Uterus (tissue), 4 donors: ENCODE results near the gene FAM120B. TPM values are rescaled to one million over a fixed set of nuclear protein-coding genes. Genes with fewer than 3 reads are reported as not detected.

Source experiments
- DNase-seq, 2 donors: peaks; one replicate each; pipeline ENCODE4 v3.0.0-alpha.2; 2019 to 2020
- H3K27ac ChIP-seq, 2 donors: fragments of 200-600 bp; sonication (generic); 1 replicate in 1 of 2; 2 replicates in 1 of 2; pipeline ENCODE4 v1.5.1; 2016 to 2018
- H3K27me3 ChIP-seq, 2 donors: fragments of 200-600 bp; sonication (generic); one replicate each; pipeline ENCODE4 v1.5.1; 2018 to 2019; ENCODE audit warnings: control low read depth in 1 of 2
- H3K36me3 ChIP-seq, 2 donors: fragments of 200-600 bp; sonication (generic); one replicate each; pipeline ENCODE4 v1.5.1; 2019; ENCODE audit warnings: control low read depth in 1 of 2
- H3K4me1 ChIP-seq, 2 donors: fragments of 200-600 bp; sonication (generic); one replicate each; pipeline ENCODE4 v1.5.1; 2018 to 2019; ENCODE audit warnings: control low read depth in 1 of 2
- H3K4me3 ChIP-seq, 2 donors: fragments of 200-600 bp; sonication (generic); 1 replicate in 1 of 2; 2 replicates in 1 of 2; pipeline ENCODE4 v1.5.1; 2018 to 2019; ENCODE audit warnings: mild to moderate bottlenecking in 1 of 2
- H3K9me3 ChIP-seq, 2 donors: fragments of 200-600 bp; sonication (generic); one replicate each; pipeline ENCODE4 v1.5.1; 2019; ENCODE audit warnings: control low read depth in 1 of 2
- CTCF ChIP-seq, 4 experiments: fragments of 200-600 bp in 2 of 4; fragments of 450-650 bp in 2 of 4; sonication (generic) in 2 of 4; IDR thresholded peaks; one replicate each; pipeline ENCODE4 v1.5.1; 2016 to 2019; ENCODE audit warnings: antibody characterized with exemption in 4 of 4, mild to moderate bottlenecking in 2 of 4, moderate library complexity in 1 of 4
- POLR2A ChIP-seq, 2 donors: fragments of 450-650 bp; IDR thresholded peaks; one replicate each; pipeline ENCODE4 v1.6.1; 2016; ENCODE audit warnings: antibody characterized with exemption in 2 of 2, mild to moderate bottlenecking in 1 of 2, moderate library complexity in 1 of 2
- intact Hi-C: fragments of 100-400 bp; cut with DNase I; formaldehyde crosslinking; loops from one replicate; pipeline ENCODE4 v1.15.1; 2023; ENCODE audit warnings: low total_unique reads
- total RNA-seq, 4 donors: library from RNA; depleted of rRNA in 3 of 4; stranded (reverse); fragments of >200 nt in 3 of 4; gene quantifications; one replicate each; pipeline versions ENCODE4 v1.1.0 to v1.2.4, GENCODE V29; 2014 to 2023
- donor health status: DM: yes; HTN: yes; CAD: no.

The FAM120B gene
- total RNA-seq, 4 donors from 2014 or later: 12.1 to 50.9 (median 35.2) TPM

DNA sequence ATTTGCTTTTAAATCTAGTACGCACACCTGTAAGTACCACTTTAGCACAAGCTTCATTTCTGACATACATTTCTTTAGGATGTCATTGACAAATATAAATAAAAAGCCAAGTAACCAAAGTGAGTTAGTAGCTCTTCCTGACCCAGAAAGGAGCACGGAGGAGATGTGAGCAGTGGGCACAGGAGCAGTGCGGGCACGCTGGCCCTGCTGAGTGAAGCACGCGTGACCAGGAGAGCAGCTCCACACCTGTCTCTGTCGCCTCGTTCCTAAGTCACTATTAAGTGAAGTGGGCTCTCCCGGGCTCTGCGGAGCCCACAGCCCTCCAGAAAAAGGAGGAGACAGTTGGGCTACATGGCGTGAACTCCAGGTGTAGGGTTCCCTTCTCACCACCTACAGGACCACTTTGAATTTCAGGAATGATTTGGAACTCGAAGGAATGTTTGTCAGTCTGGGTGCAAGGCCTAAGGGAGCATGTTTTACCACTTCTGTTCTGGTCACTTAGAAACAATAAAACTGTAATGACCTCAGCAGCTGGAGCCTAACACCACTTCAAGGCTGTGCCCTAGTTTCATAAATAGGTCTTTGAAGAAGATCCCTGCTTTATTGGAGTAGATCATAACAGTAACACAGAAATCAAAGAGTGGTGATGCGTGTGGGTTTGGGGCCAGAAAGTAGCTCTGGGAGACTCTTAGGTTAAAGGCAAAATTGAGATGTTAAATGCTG lies 95.9 kb downstream of the FAM120B start:
- Histone ChIP-seq H3K9me3 (no peaks in the 10 kb centered on the region), H3K4me3 (no peak overlapping the region), H3K4me1 (no peaks in the 10 kb centered on the region), H3K27ac (no peak overlapping the region), H3K27me3 (no peaks in the 10 kb centered on the region), H3K36me3 (no peaks in the 10 kb centered on the region)
- TF ChIP-seq CTCF (IDR thresholded peaks at IDR 0.05) (no peak), POLR2A (IDR thresholded peaks at IDR 0.05) (no peak)
- DNase-seq: no peak
- intact Hi-C loops: no loop called here

DNA sequence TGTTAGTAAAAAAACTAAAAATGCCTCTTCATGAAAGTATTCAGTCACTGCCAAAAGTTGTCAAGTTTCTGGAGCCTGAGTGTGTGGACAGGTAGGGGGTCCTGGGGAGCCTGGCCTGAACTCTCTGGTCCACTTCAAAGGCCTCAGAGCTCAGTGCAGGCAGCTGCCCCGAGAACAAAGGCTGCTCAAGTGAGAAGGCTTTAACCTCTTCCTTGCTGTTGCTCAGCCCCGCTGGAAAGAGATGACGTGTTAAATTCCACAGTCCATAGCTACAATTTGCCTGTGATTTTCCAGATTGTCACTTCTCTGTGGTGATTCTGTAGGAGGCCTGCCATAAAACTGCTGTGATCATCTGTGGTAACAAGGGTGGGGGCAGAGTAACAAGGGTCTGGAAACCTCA lies 96.9 kb downstream of the FAM120B start:
- TF ChIP-seq POLR2A (IDR thresholded peaks at IDR 0.05) (no peak), CTCF (IDR thresholded peaks at IDR 0.05) (no peak)
- DNase-seq: no peak
- no peaks in the 10 kb centered on the region for H3K4me1 ChIP-seq
- H3K4me3 ChIP-seq: no peak overlapping the region
- H3K27me3 ChIP-seq: no peaks in the 10 kb centered on the region
- no peak overlapping the region for H3K27ac ChIP-seq
- no peaks in the 10 kb centered on the region for H3K36me3 ChIP-seq
- H3K9me3 ChIP-seq: no peaks in the 10 kb centered on the region
- intact Hi-C loops: no loop called here

GRCh38 chr6:170404036-170404435 lies 97.5 kb downstream of the FAM120B start:
- Histone ChIP-seq H3K36me3 (no peaks in the 10 kb centered on the region), H3K4me3 (no peak overlapping the region), H3K4me1 (no peaks in the 10 kb centered on the region), H3K27me3 (no peaks in the 10 kb centered on the region), H3K27ac (no peak overlapping the region), H3K9me3 (no peaks in the 10 kb centered on the region)
- DNase-seq: no peak
- intact Hi-C loops: no loop called here
- TF ChIP-seq POLR2A (IDR thresholded peaks at IDR 0.05): no peak
- no peak for TF ChIP-seq CTCF (IDR thresholded peaks at IDR 0.05)

DNA sequence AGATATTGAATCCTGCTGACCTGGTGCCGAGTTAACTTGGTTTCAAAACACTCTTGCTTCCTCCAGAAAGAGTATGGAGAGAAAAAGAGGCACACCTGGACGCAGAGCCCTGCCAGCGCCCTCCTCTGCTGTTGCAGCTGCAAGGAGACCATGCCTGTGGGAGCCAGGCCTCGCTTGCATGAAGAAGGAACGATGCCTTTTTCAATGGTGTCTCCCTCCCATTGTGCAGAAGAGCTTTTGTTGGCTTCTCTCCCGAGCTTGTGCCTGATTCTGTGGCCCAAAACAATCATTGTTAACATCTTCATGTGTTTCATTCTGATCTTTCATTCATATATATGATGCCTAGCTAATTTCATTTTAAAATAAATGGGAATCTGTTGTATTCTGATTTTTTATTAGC lies 98.1 kb downstream of the FAM120B start:
- Histone ChIP-seq H3K9me3 (no peaks in the 10 kb centered on the region), H3K36me3 (no peaks in the 10 kb centered on the region)
- TF ChIP-seq POLR2A (IDR thresholded peaks at IDR 0.05) (no peak), CTCF (IDR thresholded peaks at IDR 0.05) (no peak)

DNA sequence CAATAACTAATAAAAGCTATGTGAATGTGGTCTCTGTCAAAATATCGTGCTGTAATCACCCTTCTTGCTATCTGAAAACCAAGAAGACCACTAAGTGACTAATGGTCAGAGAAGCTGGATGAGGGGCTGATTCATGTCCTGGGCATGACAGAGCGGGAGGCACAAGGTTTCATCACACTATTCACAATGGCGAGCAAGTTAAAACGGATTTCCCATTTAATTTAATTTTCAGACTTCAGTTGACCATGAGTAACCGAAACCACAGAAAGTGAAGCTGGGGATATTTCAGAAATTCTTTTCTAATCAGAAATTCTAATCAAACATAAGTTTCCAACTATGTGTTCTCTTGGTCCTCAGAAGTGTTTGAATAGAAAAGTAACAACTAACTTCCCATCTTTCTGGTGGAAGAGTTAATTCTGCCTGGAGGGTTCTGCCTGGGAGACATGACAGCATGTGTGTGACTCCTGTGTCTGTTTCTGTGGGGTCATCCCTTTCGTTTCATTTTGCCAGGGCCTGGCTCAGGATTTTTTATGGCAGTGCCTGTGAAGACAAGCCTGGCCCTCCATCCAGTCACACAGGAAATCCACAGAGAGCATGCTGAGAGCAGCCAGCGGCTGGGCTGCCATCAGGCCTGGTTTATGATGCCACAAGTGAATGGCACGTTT lies 98.9 kb downstream of the FAM120B start:
- H3K27me3 ChIP-seq: no peaks in the 10 kb centered on the region
- no peak overlapping the region for H3K4me3 ChIP-seq
- H3K27ac ChIP-seq: no peak overlapping the region
- H3K9me3 ChIP-seq: no peaks in the 10 kb centered on the region
- intact Hi-C loops: no loop called here
- TF ChIP-seq CTCF (IDR thresholded peaks at IDR 0.05) (no peak), POLR2A (IDR thresholded peaks at IDR 0.05) (no peak)
- DNase-seq: no peak
- H3K4me1 ChIP-seq: no peaks in the 10 kb centered on the region
- no peaks in the 10 kb centered on the region for H3K36me3 ChIP-seq

More for the DNA sequence above, 98.1 kb downstream of the FAM120B start:
- no peak for DNase-seq
- Histone ChIP-seq H3K4me3 (no peak overlapping the region), H3K4me1 (no peaks in the 10 kb centered on the region), H3K27ac (no peak overlapping the region), H3K27me3 (no peaks in the 10 kb centered on the region)
- intact Hi-C loops: no loop called here
